ENCODE measurements around the gene SCT.
A peak's percentile ranks its signal among the peaks of the same experiment; 100 is the strongest.

Gene SCT

GRCh38 chr11:617199-617911, 9.6 kb downstream of the SCT start:
- ATAC-seq, result no peak
- TF ChIP-seq RARB (CRISPR knock-in tag; IDR thresholded peaks at IDR 0.05) (no peak), CSDC2 (CRISPR knock-in tag; IDR thresholded peaks at IDR 0.05) (no peak), ESRRG (CRISPR knock-in tag; IDR thresholded peaks at IDR 0.05) (no peak), GLIS3 (CRISPR knock-in tag; IDR thresholded peaks at IDR 0.05) (no peak), ZNF70 (CRISPR knock-in tag; IDR thresholded peaks at IDR 0.05) (no peak), POU6F1 (CRISPR knock-in tag; IDR thresholded peaks at IDR 0.05; ENCODE audit: borderline replicate concordance, low read depth) (no peak), CREB5 (CRISPR knock-in tag; IDR thresholded peaks at IDR 0.05; ENCODE audit: low read depth) (no peak), ZNF8 (CRISPR knock-in tag; IDR thresholded peaks at IDR 0.05) (no peak), ZNF565 (CRISPR knock-in tag; conservative IDR thresholded peaks at IDR 0.05; ENCODE audit: low read depth) (no peak), ARNTL (CRISPR knock-in tag; IDR thresholded peaks at IDR 0.05; ENCODE audit: borderline replicate concordance, low read depth) (no peak), OSR1 (CRISPR knock-in tag; IDR thresholded peaks at IDR 0.05) (no peak), BACH2 (CRISPR knock-in tag; IDR thresholded peaks at IDR 0.05; ENCODE audit: borderline replicate concordance) (no peak)

GRCh38 chr11:616320-617198, 10.4 kb downstream of the SCT start:
- TF ChIP-seq ARNTL (CRISPR knock-in tag; IDR thresholded peaks at IDR 0.05; ENCODE audit: borderline replicate concordance, low read depth), result no peak
- TF ChIP-seq PATZ1 (CRISPR knock-in tag; IDR thresholded peaks at IDR 0.05; ENCODE audit: borderline replicate concordance), result no peak
- TF ChIP-seq GLIS3 (CRISPR knock-in tag; IDR thresholded peaks at IDR 0.05), result no peak
- no peak for TF ChIP-seq ZFP30 (CRISPR knock-in tag; IDR thresholded peaks at IDR 0.05)
- TF ChIP-seq CSRNP3 (CRISPR knock-in tag; IDR thresholded peaks at IDR 0.05), result no peak
- no peak for TF ChIP-seq CREB5 (CRISPR knock-in tag; IDR thresholded peaks at IDR 0.05; ENCODE audit: low read depth)
- no peak for TF ChIP-seq OSR1 (CRISPR knock-in tag; IDR thresholded peaks at IDR 0.05)

GRCh38 chr11:615504-616319, 11.3 kb downstream of the SCT start, which contains the start of gene IRF7:
Gene IRF7, minus strand, starts transcription at chr11:615950. Its CDS starts 586 bp downstream, at chr11:615364.
- TF ChIP-seq GLIS3 (CRISPR knock-in tag; IDR thresholded peaks at IDR 0.05) (0 out of 2 replicates have a peak, but pooled peaks have one; percentile 55), ARNTL (CRISPR knock-in tag; IDR thresholded peaks at IDR 0.05; ENCODE audit: borderline replicate concordance, low read depth) (no peak), ESRRG (CRISPR knock-in tag; IDR thresholded peaks at IDR 0.05) (peak; percentile 22; the same call in 1 of the 2 replicates), TCF4 (CRISPR knock-in tag; IDR thresholded peaks at IDR 0.05; ENCODE audit: borderline replicate concordance) (no peak), CSRNP3 (CRISPR knock-in tag; IDR thresholded peaks at IDR 0.05) (0 out of 2 replicates have a peak, but pooled peaks have one; percentile 20)
- ATAC-seq, result peak; percentile 91

More at GRCh38 chr11:616320-617198, 10.4 kb downstream of the SCT start:
- no peak for ATAC-seq

Measured in SK-N-SH treated with all-trans-retinoic acid at 6 μM for 48 hours (cell line).